ENCODE data around the gene C10orf143. TPM values are rescaled to one million over a fixed set of nuclear protein-coding genes. Genes with fewer than 3 reads are reported as not detected.
A peak's percentile ranks its signal among the peaks of the same experiment; 100 is the strongest.
"Not testable (repeated sequence)": the region's sequence is repeated elsewhere in the genome, so short reads cannot be mapped to it uniquely, and the experiment has no call there.

Gene C10orf143
- 0.10 TPM in 1 of 2 replicates, not detected in the other for total RNA-seq

DNA sequence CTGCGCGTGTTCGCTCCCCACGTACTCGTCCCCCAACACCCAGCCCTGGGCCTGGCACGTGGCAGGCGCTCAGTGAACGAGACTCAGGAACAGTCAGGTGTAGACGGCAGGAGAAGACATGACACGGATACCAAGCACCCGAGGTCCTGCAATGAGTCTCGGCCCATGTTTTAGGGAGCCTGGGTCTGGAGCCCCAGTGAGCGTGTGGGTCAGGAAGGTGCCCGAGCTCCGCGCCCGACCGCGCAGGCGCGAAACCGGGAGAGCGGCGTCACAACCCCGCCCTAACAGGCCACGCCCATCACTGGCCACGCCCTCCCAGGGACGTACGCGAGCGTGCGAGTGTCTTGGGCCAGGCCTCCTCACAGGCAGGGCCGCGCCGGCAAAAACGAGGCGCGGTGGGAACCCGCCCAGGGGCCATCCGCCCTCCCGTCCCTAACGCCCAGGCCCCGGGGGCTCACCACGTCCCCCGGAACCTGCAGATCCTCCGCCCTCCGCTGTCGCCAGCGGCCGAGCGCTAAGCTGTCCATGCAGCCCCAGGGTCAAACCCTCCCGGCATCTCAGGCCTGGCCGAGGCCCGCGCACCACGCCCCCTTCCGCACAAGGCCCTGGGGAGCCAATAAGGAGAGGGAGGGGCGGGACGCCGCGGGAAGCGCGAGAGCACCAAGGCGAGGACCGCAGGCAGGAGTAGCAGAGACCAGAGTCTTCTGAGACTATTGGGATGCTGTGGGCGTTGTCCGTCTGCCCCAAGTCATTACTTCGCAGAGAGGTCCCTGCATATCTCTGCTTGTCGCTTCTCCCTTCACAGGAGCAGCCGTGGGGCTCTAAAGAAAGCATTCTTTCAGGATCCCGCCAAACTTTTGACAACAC is at the start of gene C10orf143:
TSS of gene C10orf143 (minus strand) at position 585 of the 867 bp plus-strand sequence. CDS start at position 527, 58 bp downstream.
- peak; percentile 77 for DNase-seq (ENCODE audit: extremely low read depth, low read depth, low spot score)

GRCh38 chr10:130159192-130159794 is 48.7 kb upstream of the C10orf143 start:
- DNase-seq (ENCODE audit: extremely low read depth, low read depth, low spot score), result no peak

DNA sequence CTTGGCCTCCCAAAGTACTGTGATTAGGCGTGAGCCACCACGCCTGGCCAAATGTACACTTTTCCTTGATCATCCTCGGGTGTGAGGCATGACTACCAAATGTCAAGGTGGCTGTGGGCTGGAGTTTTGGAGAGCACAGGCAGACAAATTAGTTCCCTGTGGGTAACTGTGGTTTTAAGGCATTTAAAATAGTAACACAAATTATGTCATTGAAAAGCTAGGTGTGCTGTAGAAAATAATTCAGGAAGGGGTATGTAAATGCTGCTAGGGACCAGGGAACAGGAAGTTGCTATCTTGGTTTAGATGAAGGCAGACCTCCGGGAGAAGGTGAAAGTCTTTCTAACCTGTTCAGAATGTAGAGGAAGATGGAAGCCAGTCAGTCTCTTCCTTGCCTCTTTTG is 35.4 kb upstream of the C10orf143 start:
- DNase-seq (ENCODE audit: extremely low read depth, low read depth, low spot score), result no peak

DNA sequence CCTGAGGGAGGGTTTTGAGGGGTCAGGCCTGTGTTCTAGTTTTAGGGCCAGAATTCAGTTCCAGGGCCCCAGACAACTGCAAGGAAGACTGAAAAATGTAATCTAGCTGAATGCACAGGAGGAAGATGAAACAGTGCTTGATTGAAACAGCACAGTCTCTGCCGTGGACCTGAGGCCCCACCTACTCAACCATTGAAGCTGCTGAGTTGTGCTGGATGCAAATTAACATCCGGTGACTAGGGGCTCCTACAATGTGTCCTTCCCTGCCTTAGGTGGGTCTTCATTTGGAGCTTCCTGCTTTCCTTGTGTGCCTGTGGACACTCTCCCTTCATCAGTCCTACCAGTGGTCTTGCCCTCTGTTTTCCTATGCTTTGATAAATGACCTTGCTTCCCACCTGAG is 31.2 kb upstream of the C10orf143 start:
- DNase-seq (ENCODE audit: extremely low read depth, low read depth, low spot score), result no peak

GRCh38 chr10:130141460-130141859 is 30.8 kb upstream of the C10orf143 start:
- DNase-seq (ENCODE audit: extremely low read depth, low read depth, low spot score), result no peak

DNA sequence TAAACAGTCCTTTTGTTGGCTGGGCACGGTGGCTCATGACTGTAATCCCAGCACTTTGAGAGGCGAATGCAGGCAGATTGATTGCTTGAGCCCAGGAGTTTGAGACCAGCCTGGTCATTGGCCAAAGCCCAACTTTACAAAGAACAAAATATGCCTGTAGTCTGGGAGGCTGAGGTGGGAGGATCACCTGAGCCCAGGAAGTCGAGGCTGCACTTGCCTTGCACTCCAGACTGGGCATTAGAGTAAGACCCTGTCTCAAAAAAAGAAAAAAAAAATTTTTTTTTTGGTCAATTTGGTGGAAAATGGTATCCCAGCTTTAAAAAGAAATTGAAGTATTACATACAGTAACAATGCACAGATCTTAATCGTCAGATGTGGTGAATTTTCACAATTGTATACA is 30.4 kb upstream of the C10orf143 start:
- no peak for DNase-seq (ENCODE audit: extremely low read depth, low read depth, low spot score)

GRCh38 chr10:130140425-130140824 is 29.8 kb upstream of the C10orf143 start:
- DNase-seq (ENCODE audit: extremely low read depth, low read depth, low spot score), result no peak

DNA sequence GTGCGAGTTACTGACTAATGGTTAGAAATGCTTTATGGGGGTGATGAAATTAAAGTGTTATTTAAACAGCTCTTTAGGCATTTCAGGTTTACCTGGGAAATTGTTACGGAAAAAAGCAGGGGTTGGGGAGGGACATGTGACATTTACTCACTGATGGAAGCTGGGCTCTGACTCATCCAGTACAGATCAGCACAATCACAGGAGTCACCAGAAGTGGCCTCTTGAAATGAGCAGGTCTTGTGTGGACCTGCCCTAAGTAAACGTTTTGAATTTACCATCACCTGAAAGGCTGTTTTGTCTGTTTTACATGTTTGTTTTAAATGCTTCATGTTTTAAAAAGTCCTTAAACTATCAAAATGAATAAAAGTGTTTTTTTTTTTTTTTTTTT is 27.8 kb upstream of the C10orf143 start:
- DNase-seq (ENCODE audit: extremely low read depth, low read depth, low spot score), result peak; percentile 29

DNA sequence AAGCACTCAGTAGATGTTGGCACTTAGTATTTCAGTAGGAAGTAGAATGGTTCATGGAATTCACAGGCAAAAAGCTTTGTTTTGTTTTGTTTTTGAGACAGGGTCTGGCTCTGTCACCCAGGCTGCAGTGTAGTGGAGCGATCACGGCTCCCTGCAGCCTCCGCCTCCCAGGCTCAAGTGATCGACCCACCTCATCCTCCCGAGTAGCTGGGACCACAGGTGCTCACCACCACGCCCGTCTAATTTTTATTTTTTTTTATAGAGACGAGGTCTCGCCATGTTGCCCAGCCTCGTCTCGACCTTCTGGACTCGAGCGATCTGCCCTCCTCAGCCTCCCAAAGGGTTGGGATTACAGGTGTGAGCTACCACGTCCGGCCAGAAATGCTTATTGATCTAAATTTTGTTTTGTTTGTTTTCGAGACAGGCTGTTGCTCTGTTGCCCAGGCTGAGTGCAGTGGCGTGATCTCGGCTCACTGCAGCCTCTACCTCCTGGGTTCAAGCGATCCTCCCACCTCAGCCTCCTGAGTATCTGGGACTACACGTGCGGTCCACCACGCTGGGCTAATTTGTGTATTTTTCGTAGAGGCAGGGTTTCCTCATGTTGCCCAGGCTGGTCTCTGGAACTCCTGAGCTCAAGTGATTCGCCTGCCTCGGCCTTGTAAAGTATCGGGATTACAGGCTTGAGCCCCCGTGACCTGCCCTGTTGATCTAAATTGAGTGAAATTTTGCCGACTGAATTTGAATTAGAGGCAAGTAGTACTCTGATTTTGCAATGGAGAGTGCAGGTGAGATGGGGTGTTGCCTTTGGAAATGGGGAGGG is 27.2 kb upstream of the C10orf143 start:
- DNase-seq (ENCODE audit: extremely low read depth, low read depth, low spot score), result no peak

GRCh38 chr10:130137090-130137448 is 26.4 kb upstream of the C10orf143 start:
- no peak for DNase-seq (ENCODE audit: extremely low read depth, low read depth, low spot score)

- DNase-seq (ENCODE audit: extremely low read depth, low read depth, low spot score), result no peak
Observed at GRCh38 chr10:130136226-130137089, 25.8 kb upstream of the C10orf143 start, which contains the start of gene GLRX3. Gene GLRX3 (plus strand): TSS chr10:130136391. CDS start chr10:130136421, 30 bp downstream.

DNA sequence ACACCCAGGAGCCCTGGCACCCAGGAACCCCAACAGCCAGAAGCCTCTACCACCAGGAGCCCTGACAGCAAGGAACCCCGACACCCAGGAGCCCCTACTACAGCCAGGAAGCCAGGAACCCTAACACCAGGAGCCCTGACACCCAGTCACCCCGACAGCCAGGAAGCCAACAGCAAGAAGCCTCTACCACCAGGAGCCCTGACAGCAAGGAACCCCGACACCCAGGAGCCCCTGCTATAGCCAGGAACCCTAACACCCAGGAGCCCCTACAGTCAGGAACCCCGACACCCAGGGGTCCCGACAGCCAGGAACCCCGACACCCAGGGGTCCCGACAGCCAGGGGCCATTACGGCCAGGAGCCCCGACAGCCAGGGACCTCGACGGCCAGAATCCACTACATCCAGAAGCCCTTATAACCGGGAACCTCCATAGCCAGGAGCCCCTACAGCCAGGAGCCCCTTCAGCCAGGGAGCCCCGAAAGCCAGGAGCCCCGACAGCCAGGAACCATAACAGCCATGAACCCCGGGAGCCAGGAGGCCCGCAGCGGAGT is 25.1 kb upstream of the C10orf143 start:
- DNase-seq (ENCODE audit: extremely low read depth, low read depth, low spot score), result no peak

GRCh38 chr10:130128922-130129321 is 18.3 kb upstream of the C10orf143 start:
- no peak for DNase-seq (ENCODE audit: extremely low read depth, low read depth, low spot score)

- no peak for DNase-seq (ENCODE audit: extremely low read depth, low read depth, low spot score)
Observed at GRCh38 chr10:130128062-130128781, 17.6 kb upstream of the C10orf143 start.

DNA sequence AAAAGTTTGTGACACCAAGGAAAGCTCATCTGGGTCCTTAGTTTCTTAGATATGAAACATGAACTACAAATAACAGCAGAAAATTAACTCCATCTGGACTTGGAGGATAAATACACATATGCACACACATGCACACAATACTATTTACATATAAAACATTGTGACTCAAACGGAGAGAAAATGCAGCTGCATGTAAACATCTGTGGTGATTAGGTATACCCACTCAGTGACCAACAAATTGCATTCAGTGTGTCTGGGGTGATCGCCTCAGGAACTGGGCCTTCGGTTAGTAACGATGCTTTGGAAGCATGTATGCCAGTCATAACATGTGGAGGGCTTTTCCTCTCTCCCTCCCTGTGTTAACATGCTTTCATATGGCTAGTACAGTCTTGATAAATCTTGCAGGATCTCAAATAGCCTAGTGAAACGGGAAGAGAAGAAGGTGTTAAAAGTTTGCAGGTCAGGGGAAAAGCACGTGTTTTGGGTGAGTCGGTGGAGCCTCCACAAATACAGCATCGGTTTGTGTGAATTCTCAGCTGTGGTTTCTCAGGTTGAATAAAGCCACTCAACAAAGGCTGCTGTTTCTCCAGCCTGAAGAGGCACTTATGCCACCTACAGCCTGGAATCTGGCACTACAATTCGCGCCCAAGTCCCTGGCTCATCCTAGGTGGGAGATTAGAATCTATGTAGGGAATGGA is 16.9 kb upstream of the C10orf143 start:
- peak; percentile 42 for DNase-seq (ENCODE audit: extremely low read depth, low read depth, low spot score)

- DNase-seq (ENCODE audit: extremely low read depth, low read depth, low spot score), result no peak
Observed at GRCh38 chr10:130121486-130122079, 11.0 kb upstream of the C10orf143 start.

DNA sequence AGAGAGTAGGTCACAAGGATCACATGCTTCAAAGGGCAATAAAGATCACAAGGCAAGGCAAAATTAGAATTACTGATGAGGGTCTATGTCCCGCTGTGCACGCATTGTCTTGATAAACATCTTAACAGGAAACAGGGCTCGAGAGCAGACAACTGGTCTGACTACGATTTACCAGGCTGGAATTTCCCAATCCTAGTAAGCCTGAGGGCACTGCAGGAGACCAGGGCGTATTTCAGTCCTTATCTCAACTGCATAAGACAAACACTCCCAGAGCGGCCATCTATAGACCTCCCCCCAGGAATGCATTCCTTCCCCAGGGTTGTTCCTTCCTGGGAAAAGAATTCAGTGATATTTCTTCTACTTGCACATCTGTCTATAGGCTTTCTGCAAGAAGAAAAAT is 6.9 kb upstream of the C10orf143 start:
- DNase-seq (ENCODE audit: extremely low read depth, low read depth, low spot score), result not testable (repeated sequence)

DNA sequence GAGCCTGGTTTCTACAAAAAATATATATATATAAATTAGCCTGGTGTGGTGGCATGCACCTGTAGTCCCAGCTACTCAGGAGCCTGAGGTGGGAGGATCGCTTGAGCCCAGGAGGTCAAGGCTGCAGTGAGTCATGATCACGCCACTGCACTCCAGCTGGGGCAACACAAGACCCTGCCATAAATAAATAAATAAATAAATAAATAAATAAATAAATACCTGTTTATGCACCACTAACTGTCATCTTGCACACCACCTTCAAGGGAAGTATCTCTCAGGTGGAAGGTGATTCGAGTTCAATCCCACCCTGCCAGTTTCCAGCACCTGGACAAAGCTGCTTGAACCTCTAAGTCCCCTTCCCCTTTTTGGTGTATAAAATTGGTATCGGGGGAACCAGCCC is 6.3 kb upstream of the C10orf143 start:
- not testable (repeated sequence) for DNase-seq (ENCODE audit: extremely low read depth, low read depth, low spot score)
